B cell (primary cell): ENCODE measurements around the gene DPAGT1. TPM values are rescaled to one million over a fixed set of nuclear protein-coding genes. Genes with fewer than 3 reads are reported as not detected.

Source experiments
- ATAC-seq: fragments of 200-7000 bp; cut with Tn5 transposase; one replicate; pipeline ENCODE4 v1.10.0; 2021; ENCODE audit warnings: low read depth, mild to moderate bottlenecking, moderate number of reproducible peaks, moderate library complexity
- CTCF ChIA-PET: fragments of 350-600 bp; sonication (Branson Sonifier 250); formaldehyde crosslinking; loops from one replicate; lab custom pipeline; 2021; ENCODE audit warnings: antibody characterized with exemption, inconsistent platforms; lab: Charles Lee
- POLR2A ChIA-PET: fragments of 350-600 bp; sonication (Branson Sonifier 250); formaldehyde crosslinking; loops from one replicate; lab custom pipeline; 2021; ENCODE audit warnings: antibody characterized with exemption; lab: Charles Lee
- DNase-seq: peaks from one replicate; pipeline ENCODE4 v3.0.0; 2013
- H2AFZ ChIP-seq: 2 replicates; pipeline ENCODE4 v1.6.1; 2012; ENCODE audit warnings: mild to moderate bottlenecking, low read depth, low read length; ENCODE audit not compliant: insufficient read depth, poor library complexity, severe bottlenecking
- H3K27ac ChIP-seq, 2 donors: 1 replicate in 1 of 2; 2 replicates in 1 of 2; pipeline ENCODE4 v1.5.1; 2012 to 2013; ENCODE audit warnings: low read length in 2 of 2, mild to moderate bottlenecking in 2 of 2, moderate library complexity in 1 of 2
- H3K27me3 ChIP-seq, 4 experiments: fragments of 200-600 bp in 1 of 4; sonication (generic) in 1 of 4; replicated peaks in 1 of 4; 1 replicate in 2 of 4; 2 replicates in 2 of 4; pipeline versions ENCODE4 v1.6.1 to v1.7.0; 2013 to 2016; ENCODE audit warnings: low read length in 3 of 4, mild to moderate bottlenecking in 2 of 4, mixed read lengths in 1 of 4, moderate library complexity in 1 of 4; ENCODE audit not compliant: insufficient read depth in 4 of 4, control insufficient read depth in 3 of 4; ENCODE audit errors: control extremely low read depth in 1 of 4
- H3K36me3 ChIP-seq, 2 experiments: replicated peaks in 1 of 2; 1 replicate in 1 of 2; 2 replicates in 1 of 2; pipeline versions ENCODE4 v1.6.1 to v1.7.1; 2013; ENCODE audit warnings: low read length in 1 of 2; ENCODE audit not compliant: insufficient read depth in 2 of 2, control insufficient read depth in 1 of 2; ENCODE audit errors: control extremely low read depth in 1 of 2, extremely low read depth in 1 of 2
- H3K4me1 ChIP-seq, 2 donors: fragments of 200-600 bp in 1 of 2; sonication (generic) in 1 of 2; 1 replicate in 1 of 2; 2 replicates in 1 of 2; pipeline versions ENCODE4 v1.5.1 to v1.6.1; 2013 to 2017; ENCODE audit warnings: low read length in 2 of 2; ENCODE audit not compliant: control insufficient read depth in 2 of 2, insufficient read depth in 2 of 2
- H3K4me2 ChIP-seq: replicated peaks from 2 replicates; pipeline ENCODE3; 2012; ENCODE audit warnings: mild to moderate bottlenecking, low read depth, low read length; ENCODE audit not compliant: poor library complexity, severe bottlenecking
- H3K4me3 ChIP-seq, 5 experiments: fragments of 200-600 bp in 1 of 5; sonication (generic) in 1 of 5; 1 replicate in 3 of 5; 2 replicates in 2 of 5; pipeline versions ENCODE4 v1.5.1 to v1.7.0; 2011 to 2016; ENCODE audit warnings: low read length in 4 of 5, mild to moderate bottlenecking in 4 of 5, low read depth in 2 of 5, control low read depth in 1 of 5, moderate library complexity in 1 of 5; ENCODE audit not compliant: insufficient read depth in 1 of 5; ENCODE audit errors: control extremely low read depth in 1 of 5, extremely low read depth in 1 of 5
- H3K79me2 ChIP-seq: fragments of 200-600 bp; sonication (generic); one replicate; pipeline ENCODE4 v1.6.0; 2016; ENCODE audit warnings: low read length; ENCODE audit not compliant: control insufficient read depth, insufficient read depth
- H3K9ac ChIP-seq: fragments of 200-600 bp; sonication (generic); 2 replicates; pipeline ENCODE4 v1.6.1; 2017; ENCODE audit warnings: mild to moderate bottlenecking, low read length, moderate library complexity
- H3K9me3 ChIP-seq, 3 donors: one replicate each; pipeline versions ENCODE4 v1.6.1 to v1.7.1; 2013; ENCODE audit warnings: low read length in 2 of 3; ENCODE audit not compliant: control insufficient read depth in 2 of 3, insufficient read depth in 1 of 3; ENCODE audit errors: control extremely low read depth in 1 of 3
- H4K20me1 ChIP-seq: 2 replicates; pipeline ENCODE4 v1.6.0; 2012; ENCODE audit warnings: mild to moderate bottlenecking, low read length; ENCODE audit not compliant: insufficient read depth, control insufficient read depth, poor library complexity, severe bottlenecking
- H3K27ac Mint-ChIP-seq: one replicate; pipeline ENCODE4 v1.8.0; 2021; ENCODE audit warnings: mixed read lengths
- H3K27me3 Mint-ChIP-seq: one replicate; pipeline ENCODE4 v1.8.0; 2021; ENCODE audit warnings: mixed read lengths
- H3K4me1 Mint-ChIP-seq: one replicate; pipeline ENCODE4 v1.8.0; 2021; ENCODE audit warnings: mixed read lengths
- H3K4me3 Mint-ChIP-seq: one replicate; pipeline ENCODE4 v1.8.0; 2021; ENCODE audit warnings: mixed read lengths
- H3K9me3 Mint-ChIP-seq: one replicate; pipeline ENCODE4 v1.8.0; 2022; ENCODE audit warnings: mixed read lengths; ENCODE audit not compliant: insufficient read depth
- EZH2 ChIP-seq: IDR thresholded peaks from 2 replicates; pipeline ENCODE4 v1.6.1; 2012; ENCODE audit warnings: borderline replicate concordance, low read depth, mild to moderate bottlenecking, moderate library complexity, low read length; ENCODE audit not compliant: insufficient read depth, poor library complexity, severe bottlenecking
- WGBS: methylation state at CpG from one replicate; pipeline ENCODE4 v1.1.5; 2013; ENCODE audit warnings: missing lambda C conversion rate; ENCODE audit not compliant: insufficient coverage; 5-methylcytosine and 5-hydroxymethylcytosine counted together
- intact Hi-C: fragments of 100-400 bp; cut with micrococcal nuclease; formaldehyde crosslinking; loops from one replicate; pipeline ENCODE4 v1.10.0; 2022
- polyA plus RNA-seq: library from polyadenylated mRNA; depleted of rRNA; stranded (reverse); fragments of >200 nt; gene quantifications from 2 replicates; pipeline ENCODE4 v1.2.3, GENCODE V29; 2012
- total RNA-seq, 2 donors: library from RNA; stranded (reverse); fragments of 120-200 nt in 1 of 2; gene quantifications; 1 replicate in 1 of 2; 2 replicates in 1 of 2; pipeline versions ENCODE4 v1.2.3 to v1.2.4, GENCODE V29; 2013 to 2022
- TF ChIP-seq, protein P1 (sequence below): fragments of 200-600 bp; IDR thresholded peaks from one replicate; pipeline ENCODE4 v1.8.0; 2022; ENCODE audit warnings: antibody characterized with exemption, mild to moderate bottlenecking

DPAGT1 gene
- total and polyA plus RNA-seq, 2 donors (not counting 1 experiment from before 2014, with no cell fraction given) = 38.3 to 64.3 TPM

DNA sequence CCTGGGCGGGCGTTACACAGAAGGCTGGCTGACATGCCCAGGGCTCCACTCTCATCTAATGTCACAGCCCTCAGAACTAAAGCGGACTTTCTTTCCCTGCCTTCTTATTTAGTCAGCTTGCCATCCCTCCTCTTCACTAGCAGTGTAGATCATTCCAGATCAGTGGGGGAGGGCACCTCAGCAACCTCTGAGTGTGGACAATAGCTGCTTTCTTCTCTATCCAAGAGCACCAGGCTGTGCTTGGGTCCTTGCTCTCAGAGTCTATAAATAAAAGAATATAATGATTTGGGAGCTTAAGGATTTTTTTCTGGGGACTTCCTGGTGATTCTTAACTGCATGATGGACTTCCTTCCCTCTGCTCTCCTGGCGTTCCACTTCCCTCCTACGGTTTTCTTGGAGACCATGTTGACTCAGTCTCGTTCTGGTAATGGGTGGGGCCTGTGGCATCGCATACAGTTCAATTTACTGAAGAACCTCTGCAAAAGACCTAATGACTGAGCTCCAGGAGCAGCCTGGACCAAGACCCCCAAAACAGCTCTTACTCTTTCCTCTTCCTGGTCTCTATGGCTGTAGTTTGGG, 19.9 kb downstream of the DPAGT1 start:
- intact Hi-C loops = no loop called here
- Mint-ChIP-seq H3K27me3 (no peaks in the 10 kb centered on the region), H3K27ac (no peak overlapping the region), H3K9me3 (no peaks in the 10 kb centered on the region), H3K4me3 (no peak overlapping the region), H3K4me1 (peaks cover 17% of the 10 kb centered on the region)
- Histone ChIP-seq H3K27me3 (no peaks in the 10 kb centered on the region), H4K20me1 (no peaks in the 10 kb centered on the region), H3K4me1 (peaks cover 12 to 15% of the 10 kb centered on the region in 2 donors), H3K79me2 (peaks cover 9% of the 10 kb centered on the region), H3K4me3 (no peak overlapping the region), H3K36me3 (peaks cover 0 to 53% of the 10 kb centered on the region in 2 experiments), H2AFZ (no peak overlapping the region), H3K9ac (no peak overlapping the region), H3K27ac (no peak overlapping the region), H3K9me3 (no peaks in the 10 kb centered on the region), H3K4me2 (no peak overlapping the region)
- TF ChIP-seq EZH2 = no peak
- ATAC-seq = no peak
- ChIA-PET CTCF (no interaction called here), POLR2A (interaction anchor here (0.6 kb wide), 1 partner anchor 1244 kb away, joined by 3 read pairs; no protein-coding TSS in a partner anchor)
- WGBS = 82% methylated on average over 3 of the region's 7 CpGs
- no peak for DNase-seq

DNA sequence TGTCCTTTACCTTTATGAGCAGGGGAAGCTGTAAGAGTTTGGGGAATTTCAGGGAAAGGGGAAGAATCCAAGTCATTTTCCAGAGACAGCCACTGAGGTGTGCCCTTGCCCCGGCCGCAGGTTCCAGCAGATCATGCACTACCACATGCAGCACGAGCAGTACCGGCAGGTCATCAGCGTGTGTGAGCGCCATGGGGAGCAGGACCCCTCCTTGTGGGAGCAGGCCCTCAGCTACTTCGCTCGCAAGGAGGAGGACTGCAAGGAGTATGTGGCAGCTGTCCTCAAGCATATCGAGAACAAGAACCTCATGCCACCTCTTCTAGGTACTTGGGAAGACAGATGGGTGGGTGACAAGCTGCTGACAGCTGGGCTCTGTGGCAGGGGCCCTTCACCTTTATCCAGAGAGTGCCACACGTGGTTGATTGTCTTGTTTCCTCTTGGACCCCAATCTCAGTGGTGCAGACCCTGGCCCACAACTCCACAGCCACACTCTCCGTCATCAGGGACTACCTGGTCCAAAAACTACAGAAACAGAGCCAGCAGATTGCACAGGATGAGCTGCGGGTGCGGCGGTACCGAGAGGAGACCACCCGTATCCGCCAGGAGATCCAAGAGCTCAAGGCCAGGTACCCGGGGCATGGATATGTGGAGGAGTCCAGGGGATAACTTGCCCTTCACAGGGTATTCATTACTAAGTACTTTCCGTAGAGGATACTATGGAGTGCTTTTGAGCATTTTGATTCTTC, 22.8 kb downstream of the DPAGT1 start:
- Mint-ChIP-seq H3K27me3 (no peaks in the 10 kb centered on the region), H3K4me3 (no peak overlapping the region), H3K4me1 (no peaks in the 10 kb centered on the region), H3K9me3 (no peaks in the 10 kb centered on the region), H3K27ac (no peak overlapping the region)
- intact Hi-C loops = no loop called here
- Histone ChIP-seq H3K4me1 (no peaks in the 10 kb centered on the region), H3K9ac (no peak overlapping the region), H3K9me3 (no peaks in the 10 kb centered on the region), H4K20me1 (no peaks in the 10 kb centered on the region), H2AFZ (no peak overlapping the region), H3K79me2 (peaks cover 5% of the 10 kb centered on the region), H3K36me3 (peaks cover 0 to 65% of the 10 kb centered on the region in 2 experiments), H3K4me2 (no peak overlapping the region), H3K27me3 (no peaks in the 10 kb centered on the region), H3K27ac (no peak overlapping the region), H3K4me3 (no peak overlapping the region)
- no peak for TF ChIP-seq EZH2
- TF ChIP-seq, protein P1, sequence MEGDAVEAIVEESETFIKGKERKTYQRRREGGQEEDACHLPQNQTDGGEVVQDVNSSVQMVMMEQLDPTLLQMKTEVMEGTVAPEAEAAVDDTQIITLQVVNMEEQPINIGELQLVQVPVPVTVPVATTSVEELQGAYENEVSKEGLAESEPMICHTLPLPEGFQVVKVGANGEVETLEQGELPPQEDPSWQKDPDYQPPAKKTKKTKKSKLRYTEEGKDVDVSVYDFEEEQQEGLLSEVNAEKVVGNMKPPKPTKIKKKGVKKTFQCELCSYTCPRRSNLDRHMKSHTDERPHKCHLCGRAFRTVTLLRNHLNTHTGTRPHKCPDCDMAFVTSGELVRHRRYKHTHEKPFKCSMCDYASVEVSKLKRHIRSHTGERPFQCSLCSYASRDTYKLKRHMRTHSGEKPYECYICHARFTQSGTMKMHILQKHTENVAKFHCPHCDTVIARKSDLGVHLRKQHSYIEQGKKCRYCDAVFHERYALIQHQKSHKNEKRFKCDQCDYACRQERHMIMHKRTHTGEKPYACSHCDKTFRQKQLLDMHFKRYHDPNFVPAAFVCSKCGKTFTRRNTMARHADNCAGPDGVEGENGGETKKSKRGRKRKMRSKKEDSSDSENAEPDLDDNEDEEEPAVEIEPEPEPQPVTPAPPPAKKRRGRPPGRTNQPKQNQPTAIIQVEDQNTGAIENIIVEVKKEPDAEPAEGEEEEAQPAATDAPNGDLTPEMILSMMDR = no peak
- DNase-seq (no peak), ATAC-seq (no peak)
- 98% methylated on average over 17 of the region's 19 CpGs for WGBS
- CTCF ChIA-PET = no interaction called here
- POLR2A ChIA-PET = interaction anchor here (0.8 kb wide), 1 partner anchor 23 kb away, joined by 4 read pairs; the partner anchor contains the start of gene DPAGT1
